HG03103 (cell line): ENCODE data around the gene ATRIP.

Experiments
- ATAC-seq: cut with Tn5 transposase; IDR thresholded peaks from one replicate; pipeline ENCODE4 v1.9.1; 2021; ENCODE audit warnings: low read depth; ENCODE audit not compliant: unreplicated experiment

ATRIP gene

DNA sequence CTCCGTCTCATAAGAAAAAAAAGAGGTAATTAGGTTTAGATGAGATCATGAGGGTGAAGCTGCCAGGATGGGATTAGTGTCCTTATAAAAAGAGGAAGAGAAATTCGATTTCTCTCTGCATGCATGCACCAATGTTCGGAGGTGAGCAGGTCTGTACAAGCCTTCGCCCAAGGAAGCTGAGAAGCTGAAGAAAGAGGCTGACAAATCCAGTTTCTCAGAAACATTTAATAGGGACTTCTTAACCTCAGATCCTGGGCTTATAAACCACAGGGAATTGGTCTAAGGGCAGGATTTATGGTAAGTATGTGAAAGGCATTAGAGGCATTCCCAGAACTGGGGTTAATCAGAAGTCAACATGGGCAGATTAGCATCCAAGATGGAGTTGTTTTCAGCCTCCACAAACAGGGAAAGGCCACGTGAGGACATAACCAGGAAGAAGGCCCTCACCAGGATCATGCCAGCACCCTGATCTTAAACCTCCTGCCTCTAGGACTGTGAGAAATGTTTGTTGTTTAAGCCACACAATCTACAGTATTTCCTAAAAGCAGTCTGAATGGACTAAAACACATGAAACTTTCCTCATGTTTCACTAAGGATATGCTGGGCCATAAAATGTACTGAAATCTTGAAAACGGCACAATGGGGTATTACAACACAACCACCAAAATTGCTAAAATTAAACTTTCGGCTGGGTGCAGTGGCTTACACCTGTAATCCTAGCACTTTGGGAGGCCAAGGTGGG lies 46.1 kb downstream of the ATRIP start:
- no peak for ATAC-seq

DNA sequence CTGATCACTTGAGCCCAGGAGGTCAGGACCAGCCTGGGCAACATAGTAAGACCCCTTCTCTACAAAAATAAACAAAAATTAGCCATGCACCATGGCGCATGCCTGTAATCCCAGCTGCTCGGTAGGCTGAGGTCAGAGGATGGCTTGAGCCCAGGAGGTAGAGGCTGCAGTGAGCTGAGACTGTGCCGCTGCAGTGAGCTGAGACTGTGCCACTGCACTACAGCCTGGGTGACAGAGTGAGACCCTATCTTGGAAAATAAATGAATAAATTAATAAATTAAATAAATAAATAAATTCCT lies 46.6 kb downstream of the ATRIP start:
- ATAC-seq = no peak

DNA sequence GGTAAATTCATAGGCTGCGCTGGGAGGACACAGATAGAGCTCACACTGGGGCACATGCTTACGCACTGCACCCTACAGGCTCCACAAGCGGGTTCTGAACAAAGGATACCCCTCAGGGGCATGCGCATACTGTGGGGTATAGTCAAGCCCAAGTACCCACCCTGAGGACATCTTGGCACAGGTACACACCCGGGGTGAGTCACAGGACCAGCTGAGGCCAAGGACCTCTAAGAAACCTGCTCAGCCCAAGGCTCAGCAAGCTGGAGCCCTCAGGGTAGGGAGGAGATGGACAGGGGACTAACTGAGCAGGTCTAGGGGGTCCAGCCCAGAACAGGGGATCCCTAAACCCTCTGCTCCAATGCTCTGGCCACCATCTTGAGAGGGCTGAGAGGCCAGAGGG lies 54.1 kb downstream of the ATRIP start:
- no peak for ATAC-seq

DNA sequence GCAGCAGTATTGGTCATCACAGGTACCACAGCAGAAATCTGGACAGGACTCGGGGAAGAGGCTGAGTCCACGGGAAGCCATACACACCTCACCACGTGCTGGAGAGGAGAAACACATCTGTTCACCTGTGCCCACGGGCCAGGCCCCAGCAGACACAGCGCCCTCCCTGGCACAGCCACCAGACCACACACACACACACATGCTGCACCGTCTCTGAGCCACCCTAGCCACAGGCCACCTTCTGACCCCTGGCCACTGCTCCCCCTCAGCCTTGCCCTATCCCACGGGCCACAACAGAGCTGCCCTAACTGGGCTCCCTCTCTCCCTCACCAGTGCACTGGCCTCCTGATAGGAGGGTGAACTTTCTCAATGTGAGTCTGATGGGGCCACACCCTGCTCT lies 54.7 kb downstream of the ATRIP start:
- no peak for ATAC-seq

DNA sequence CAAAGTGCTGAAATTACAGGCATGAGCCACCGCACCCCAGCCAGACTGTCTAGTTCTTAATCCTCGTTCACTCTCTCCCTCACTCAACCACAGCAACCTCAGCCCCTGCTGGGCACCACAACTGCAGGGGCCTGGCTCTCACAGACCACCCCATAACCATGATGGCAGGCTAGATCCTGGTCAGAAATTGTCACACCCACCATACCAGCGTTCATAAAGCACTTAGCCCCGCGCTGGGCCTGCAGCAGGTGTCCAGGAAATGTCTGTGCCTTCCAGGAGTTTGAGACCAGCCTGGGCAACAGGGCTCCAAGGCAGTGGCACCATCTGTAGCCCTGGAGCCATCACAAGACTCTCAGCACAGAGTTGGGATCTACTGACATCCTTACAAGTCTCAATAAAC lies 55.6 kb downstream of the ATRIP start:
- no peak for ATAC-seq

DNA sequence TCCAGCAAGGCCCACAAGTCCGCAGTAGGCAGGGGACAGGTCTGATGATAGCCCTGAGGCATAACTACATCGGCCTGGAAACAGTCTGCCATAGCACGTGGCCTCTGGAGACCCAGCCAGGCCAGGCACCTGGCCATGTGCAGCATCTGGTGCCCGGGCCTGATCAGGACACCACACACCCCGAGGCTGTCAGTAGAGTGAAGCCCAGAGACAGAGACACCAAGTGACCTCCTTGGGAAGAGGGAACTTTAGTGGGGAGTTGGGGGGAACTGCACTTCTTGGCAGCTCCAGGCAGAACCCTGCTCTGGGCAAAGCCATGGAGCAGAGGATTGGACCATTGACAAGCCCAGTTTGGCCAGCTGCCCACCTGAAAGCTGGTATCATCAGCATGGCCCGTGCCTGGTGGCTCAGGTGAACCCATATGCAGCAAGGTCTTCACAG lies 56.2 kb downstream of the ATRIP start:
- ATAC-seq = no peak

DNA sequence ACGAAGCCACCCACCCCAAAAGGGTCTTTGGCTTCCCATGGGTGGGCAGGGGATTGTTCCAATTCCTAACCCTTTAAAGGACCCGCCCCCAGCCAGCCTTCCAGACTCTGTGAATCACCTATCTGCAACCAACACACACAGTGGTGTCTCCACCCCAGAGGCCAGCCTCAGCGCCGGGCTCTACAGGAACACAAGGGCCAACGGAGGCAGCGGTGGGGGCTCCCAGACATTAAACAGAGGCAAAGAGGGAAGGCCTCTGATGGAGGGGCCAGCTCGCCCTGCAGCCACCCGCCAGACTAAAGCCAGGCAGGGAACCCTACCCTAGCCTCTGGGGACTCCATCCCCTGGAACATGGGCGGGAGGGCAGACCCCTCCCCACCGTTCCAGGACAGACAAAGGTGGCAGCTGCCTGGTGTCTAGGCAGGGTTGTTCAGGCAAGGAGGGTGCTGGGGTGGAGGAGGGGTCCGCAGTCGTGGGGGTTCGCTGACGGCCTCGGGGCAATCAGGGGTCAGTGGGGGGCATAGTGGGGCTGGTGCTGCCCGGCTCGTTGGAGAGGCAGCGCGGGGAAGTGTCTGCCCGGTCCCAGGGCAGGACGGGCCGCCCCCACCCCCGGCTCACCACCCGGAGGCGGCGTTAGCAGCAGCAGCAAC lies 57.0 kb downstream of the ATRIP start:
- ATAC-seq = no peak

DNA sequence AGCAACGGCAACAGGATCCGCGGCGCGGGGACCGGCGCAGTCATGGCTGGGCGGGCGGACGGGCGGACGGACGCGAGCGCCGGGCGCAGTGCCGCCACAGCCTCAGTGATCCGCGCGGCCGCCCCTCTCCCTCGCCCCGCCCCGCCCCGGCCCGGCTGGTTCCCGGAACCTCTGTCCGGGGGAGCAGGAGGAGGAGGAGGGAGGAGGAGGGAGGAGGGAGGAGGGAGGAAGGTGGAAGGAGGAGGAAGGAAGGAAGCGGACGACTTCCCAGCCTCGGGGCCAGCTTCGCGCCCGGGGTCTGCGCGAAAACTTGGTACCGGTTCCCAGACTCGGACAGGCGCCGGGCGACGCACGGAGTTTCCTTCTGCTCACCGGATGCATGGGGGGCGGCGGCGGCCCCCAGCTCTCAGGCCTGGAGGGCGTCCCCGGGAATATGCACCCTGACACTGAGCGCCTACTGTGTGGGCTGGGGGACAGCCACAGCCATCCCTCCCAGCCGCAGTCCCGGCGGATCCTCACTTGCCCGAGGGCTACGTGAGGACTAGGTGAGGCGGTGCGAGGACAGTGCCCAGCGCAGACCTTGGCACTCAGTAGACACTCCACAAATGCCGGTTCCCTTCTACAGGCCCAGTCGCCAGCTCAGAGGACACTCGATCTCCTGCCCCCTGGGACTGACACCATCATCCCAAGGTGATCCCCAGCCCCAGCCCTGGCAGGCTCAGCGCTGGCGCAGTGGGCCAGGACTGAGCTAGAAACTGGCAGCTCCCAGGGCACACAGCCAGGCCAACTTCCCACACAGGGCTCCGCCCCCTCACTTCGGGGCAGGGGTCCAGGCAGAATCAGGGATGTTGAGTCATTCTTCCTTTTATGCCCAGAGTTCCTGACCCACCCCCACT lies 57.8 kb downstream of the ATRIP start, which contains the start of gene SHISA5:
TSS of gene SHISA5 (minus strand) at position 124 of the 896 bp plus-strand sequence. CDS start at position 44, 80 bp downstream.
- no peak for ATAC-seq

DNA sequence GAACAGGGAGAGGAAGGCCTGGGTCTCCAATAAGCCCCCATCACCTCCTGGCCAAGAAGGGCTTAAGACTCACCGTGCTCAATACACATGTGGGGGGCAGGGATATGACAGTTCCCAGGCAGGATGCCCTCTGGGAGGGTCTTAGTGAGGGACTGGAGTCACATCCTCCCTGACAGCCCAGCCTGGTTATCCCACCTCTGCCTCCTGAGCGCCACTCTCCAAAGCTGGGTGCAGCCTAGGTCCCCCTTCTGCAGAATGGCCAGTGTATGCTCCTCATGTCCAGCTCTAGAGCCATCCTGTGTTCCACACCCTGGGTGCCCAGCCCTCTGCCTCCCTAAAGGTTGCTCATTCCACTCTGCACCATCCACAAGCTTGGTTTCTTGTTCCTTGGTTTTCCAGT lies 58.6 kb downstream of the ATRIP start:
- no peak for ATAC-seq

DNA sequence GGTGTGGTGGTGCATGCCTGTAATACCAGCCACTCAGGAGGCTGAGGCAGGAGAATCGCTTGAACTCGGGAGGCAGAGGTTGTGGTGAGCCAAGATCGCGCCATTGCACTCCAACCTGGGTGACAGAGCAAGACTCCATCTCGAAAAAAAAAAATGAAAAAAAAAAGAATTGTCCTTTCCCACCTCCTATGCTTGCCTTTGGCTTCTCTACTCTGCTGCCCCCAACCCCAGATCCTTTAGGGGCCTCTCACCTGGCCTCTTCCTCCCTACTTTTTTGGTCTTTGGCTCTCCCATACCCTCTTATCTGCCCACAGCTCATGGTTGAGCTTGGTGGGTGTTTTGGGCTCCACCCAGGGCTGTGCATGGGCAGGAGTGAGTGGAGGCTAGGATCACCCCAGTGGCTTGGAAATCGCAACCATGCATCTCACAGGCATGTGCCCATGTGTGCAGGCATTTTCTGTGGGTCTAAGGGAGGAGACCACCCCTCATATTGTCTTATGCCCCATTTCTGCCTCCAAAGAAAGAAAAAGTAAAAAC lies 59.5 kb downstream of the ATRIP start:
- no peak for ATAC-seq

DNA sequence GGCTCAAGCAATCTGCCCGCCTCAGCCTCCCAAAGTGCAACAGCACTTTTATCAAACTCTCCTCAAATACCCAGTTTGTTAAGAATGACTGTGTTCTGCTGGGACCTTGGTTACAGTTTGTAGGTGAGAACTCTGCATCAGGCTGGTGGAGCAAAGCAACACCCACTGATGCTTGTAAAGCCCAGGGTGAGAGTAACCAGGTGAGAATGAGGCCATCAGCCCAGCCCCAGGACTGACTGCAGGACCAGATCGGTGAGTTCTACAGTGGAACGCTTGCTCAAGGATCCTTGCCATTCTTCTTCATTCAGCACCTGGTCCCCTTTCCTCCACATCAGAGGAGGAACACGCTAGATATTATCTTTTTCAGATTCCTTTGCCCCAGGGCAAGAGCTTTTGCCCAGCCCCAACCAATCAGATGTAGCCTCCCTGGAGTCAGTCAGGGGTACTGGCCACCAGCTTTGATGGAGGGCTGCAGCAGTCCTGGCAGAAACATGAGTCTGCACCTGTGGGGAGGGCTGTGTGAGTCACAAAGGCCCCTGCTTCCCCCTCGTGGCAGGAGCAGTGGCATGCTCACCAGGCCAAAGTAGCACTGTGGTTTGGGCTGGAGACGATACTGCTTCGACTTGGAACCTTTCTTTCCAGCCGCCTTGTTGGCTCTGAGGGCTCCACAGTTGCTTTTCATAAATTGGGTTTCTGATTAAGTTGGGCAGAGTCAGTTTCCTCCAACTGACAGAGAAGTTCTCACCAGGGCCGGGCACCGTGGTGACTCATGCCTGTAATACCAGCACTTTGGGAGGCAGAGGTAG lies 60.9 kb downstream of the ATRIP start:
- ATAC-seq = no peak

DNA sequence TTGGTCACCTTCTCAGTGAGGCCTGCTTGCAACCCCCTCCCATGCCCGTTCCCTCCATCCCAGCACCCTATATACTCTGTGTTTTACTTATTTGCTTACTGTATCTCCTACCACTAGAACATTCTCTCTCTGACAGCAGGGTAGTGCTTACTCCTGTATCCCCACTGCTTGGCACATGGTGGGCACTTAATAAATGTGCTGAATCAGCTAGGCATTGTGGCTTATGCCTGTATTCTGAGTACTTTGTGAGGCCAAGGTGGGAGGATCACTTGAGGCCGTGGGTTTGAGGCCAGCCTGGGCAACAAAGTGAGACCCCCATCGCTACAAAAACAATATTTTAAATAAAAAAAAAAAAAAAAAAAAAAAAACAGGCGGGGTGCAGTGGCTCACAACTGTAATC lies 65.0 kb downstream of the ATRIP start:
- no peak for ATAC-seq

DNA sequence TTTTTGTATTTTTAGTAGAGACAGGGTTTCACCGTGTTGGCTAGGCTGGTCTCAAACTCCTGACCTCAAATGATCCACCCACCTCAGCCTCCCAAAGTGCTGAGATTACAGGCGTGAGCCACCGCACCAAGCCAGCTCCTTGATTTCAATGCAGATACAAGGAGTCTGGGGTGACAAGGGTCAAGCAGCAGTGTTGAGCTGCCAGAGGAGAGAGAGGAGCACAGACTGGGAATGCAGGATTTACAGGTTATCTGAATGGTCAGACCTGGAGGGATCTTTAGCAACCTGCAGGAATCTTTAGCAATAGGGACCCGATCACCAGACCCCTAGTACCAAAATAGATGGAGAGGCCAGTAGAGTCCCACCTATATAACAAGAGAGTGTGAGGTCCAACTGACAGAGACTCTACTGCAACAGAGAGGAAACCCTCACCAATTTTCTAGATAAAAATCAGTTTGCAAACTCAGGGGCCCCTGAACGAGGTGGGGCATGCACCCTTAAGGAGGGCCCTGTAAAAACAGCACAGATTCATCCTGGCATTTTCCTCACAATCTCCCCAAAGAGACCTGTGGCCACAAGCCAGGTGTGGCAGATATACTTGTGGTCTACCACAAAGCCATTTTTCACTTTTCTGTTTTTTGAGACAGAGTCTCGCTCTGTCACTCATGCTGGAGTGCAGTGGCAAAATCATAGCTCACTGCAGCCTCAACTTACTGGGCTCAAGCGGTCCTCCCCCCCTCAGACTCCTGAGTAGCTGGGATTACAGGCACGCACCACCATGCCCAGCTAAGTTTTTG lies 68.1 kb downstream of the ATRIP start:
- no peak for ATAC-seq
